Sigmoid colon (tissue), 7 donors: ENCODE measurements around the gene NPIPA7. TPM values are rescaled to one million over a fixed set of nuclear protein-coding genes. Genes with fewer than 3 reads are reported as not detected.
"Not testable (repeated sequence)": the region's sequence is repeated elsewhere in the genome, so short reads cannot be mapped to it uniquely, and the experiment has no call there.

ENCODE experiments used
- DNase-seq: peaks from one replicate; pipeline ENCODE4 v3.0.0-alpha.2; 2019
- H3K27ac ChIP-seq, 4 donors: fragments of 200-600 bp; sonication (generic); one replicate each; pipeline ENCODE4 v1.5.1; 2016 to 2019; ENCODE audit warnings: mild to moderate bottlenecking in 1 of 4
- H3K27me3 ChIP-seq, 3 donors: fragments of 200-600 bp; sonication (generic); one replicate each; pipeline ENCODE4 v1.5.1; 2019; ENCODE audit warnings: mild to moderate bottlenecking in 1 of 3
- H3K36me3 ChIP-seq, 4 donors: fragments of 200-600 bp; sonication (generic); one replicate each; pipeline ENCODE4 v1.5.1; 2016 to 2019
- H3K4me1 ChIP-seq, 4 donors: fragments of 200-600 bp; sonication (generic); one replicate each; pipeline ENCODE4 v1.5.1; 2017 to 2019
- H3K4me3 ChIP-seq, 4 donors: fragments of 200-600 bp; sonication (generic); one replicate each; pipeline ENCODE4 v1.5.1; 2017 to 2019; ENCODE audit warnings: mild to moderate bottlenecking in 2 of 4, moderate library complexity in 1 of 4
- H3K9me3 ChIP-seq, 4 donors: fragments of 200-600 bp in 3 of 4; sonication (generic) in 3 of 4; one replicate each; pipeline versions ENCODE4 v1.5.1 to v1.6.1; 2013 to 2019
- WGBS, 2 donors: extraction: QIAGEN DNeasy Blood & Tissue Kit; methylation state at CpG; one replicate each; pipeline ENCODE4 v1.1.7; 2013; 5-methylcytosine and 5-hydroxymethylcytosine counted together
- intact Hi-C: fragments of 100-400 bp; cut with DNase I; formaldehyde crosslinking; loops from one replicate; pipeline ENCODE4 v1.15.1; 2023
- polyA plus RNA-seq, 3 donors: library from polyadenylated mRNA; stranded (reverse); fragments of 200-250 nt; gene quantifications; one replicate each; pipeline ENCODE4 v1.2.3, GENCODE V29; 2013
- small RNA-seq, 3 donors: library from RNA; depleted of rRNA; stranded (forward); fragments of <200 nt; gene quantifications; one replicate each; pipeline ENCODE3, GENCODE V24; 2016
- total RNA-seq, 4 donors: library from RNA; depleted of rRNA; stranded (reverse); fragments of >200 nt; gene quantifications; one replicate each; pipeline ENCODE4 v1.1.0, GENCODE V29; 2016
- donor health status: healthy with polysubstance abuse.
- donor health status: Bipolar disorder and iron deficiency.
- donor health status: healthy.

Gene NPIPA7
- total and polyA plus RNA-seq, 7 donors, result 1.4 to 14.1 (median 4.7) TPM; not detected in 1

- WGBS, 2 donors, result 93 to 100% methylated on average over 1 of the region's 2 CpGs
- H3K36me3 ChIP-seq, H3K9me3 ChIP-seq, DNase-seq, H3K27ac ChIP-seq, H3K4me3 ChIP-seq, intact Hi-C loops, H3K4me1 ChIP-seq, H3K27me3 ChIP-seq: not testable (repeated sequence)
Observed at GRCh38 chr16:16441401-16441800, 62.5 kb downstream of the NPIPA7 start.

Small RNA genes lying within 50 kb of the gene (small RNA-seq; reads per million reads assigned to genes)
- gene AC138969.3 (0 reads per million in 3 donors), gene MIR6511A3 (0 reads per million in 3 donors), gene MIR6770-2 (0 reads per million in 3 donors)

Other genes with a start within 250 kb of the NPIPA7 start
- 1 to 10 TPM in 2 of 4 donors, under 1 TPM in 1, not detected in 1; 0.66 to 1.8 (median 1.7) TPM for gene ABCC6, start 155.6 kb upstream of the NPIPA7 start, total RNA-seq
- gene ABCC6, start 155.6 kb upstream of the NPIPA7 start, polyA plus RNA-seq, result 10 to 100 TPM in 2 of 3 donors, 1 to 10 TPM in 1; 7.4 to 22.2 (median 11.4) TPM
- gene NOMO3, start 146.6 kb upstream of the NPIPA7 start, total RNA-seq, result 10 to 100 TPM; 18.7 to 41.7 (median 40.3) TPM
- gene NOMO3, start 146.6 kb upstream of the NPIPA7 start, polyA plus RNA-seq, result 10 to 100 TPM in 1 of 3 donors, 1 to 10 TPM in 2; 1.2 to 12.1 (median 6.5) TPM